ENCODE measurements around the gene DST. TPM values are rescaled to one million over a fixed set of nuclear protein-coding genes. Genes with fewer than 3 reads are reported as not detected.

DST gene
- polyA plus RNA-seq, 3 donors: 1.1 to 7.4 (median 3.2) TPM

- no peaks in the 10 kb centered on the region for H3K4me1 ChIP-seq (ENCODE audit: control insufficient read depth in 1 of 2, insufficient read depth in 2 of 2, low read length in 2 of 2)
- H3K27me3 ChIP-seq (ENCODE audit: control insufficient read depth in 2 of 2, insufficient read depth in 2 of 2, low read length in 2 of 2): no peaks in the 10 kb centered on the region
- H3K27ac ChIP-seq (ENCODE audit: low read depth in 1 of 2, low read length in 2 of 2): no peak overlapping the region
- no peak overlapping the region for H3K9ac ChIP-seq (ENCODE audit: insufficient read depth, low read length, poor library complexity, severe bottlenecking)
- no peak overlapping the region for H2AFZ ChIP-seq (ENCODE audit: insufficient read depth, low read depth, low read length, poor library complexity, severe bottlenecking)
- no peaks in the 10 kb centered on the region for H4K20me1 ChIP-seq (ENCODE audit: insufficient read depth, low read length)
- no peak overlapping the region for H3K4me2 ChIP-seq (replicated peaks; ENCODE audit: extremely low read depth, low read length, poor library complexity, severe bottlenecking)
- no peaks in the 10 kb centered on the region for H3K9me3 Mint-ChIP-seq
- WGBS (ENCODE audit: insufficient coverage): no CpG with 5 or more reads among the region's 1 CpG
- H3K36me3 ChIP-seq (replicated peaks in 1 of 2; ENCODE audit: control insufficient read depth in 1 of 2, insufficient read depth in 2 of 2, low read length in 2 of 2): peaks cover 14 to 51% of the 10 kb centered on the region in 2 donors
- no peak overlapping the region for H3K27ac Mint-ChIP-seq
- H3K27me3 Mint-ChIP-seq (ENCODE audit: low read depth in 3 of 3): no peaks in the 10 kb centered on the region
- no peak overlapping the region for H3K4me3 Mint-ChIP-seq
- no peak overlapping the region for H3K4me3 ChIP-seq (replicated peaks in 1 of 3; ENCODE audit: low read depth in 2 of 3, low read length in 3 of 3)
- H3K4me1 Mint-ChIP-seq: no peaks in the 10 kb centered on the region
- no peak for DNase-seq
- H3K36me3 Mint-ChIP-seq: peaks cover 33 to 38% of the 10 kb centered on the region in 2 donors
- TF ChIP-seq, protein P1, sequence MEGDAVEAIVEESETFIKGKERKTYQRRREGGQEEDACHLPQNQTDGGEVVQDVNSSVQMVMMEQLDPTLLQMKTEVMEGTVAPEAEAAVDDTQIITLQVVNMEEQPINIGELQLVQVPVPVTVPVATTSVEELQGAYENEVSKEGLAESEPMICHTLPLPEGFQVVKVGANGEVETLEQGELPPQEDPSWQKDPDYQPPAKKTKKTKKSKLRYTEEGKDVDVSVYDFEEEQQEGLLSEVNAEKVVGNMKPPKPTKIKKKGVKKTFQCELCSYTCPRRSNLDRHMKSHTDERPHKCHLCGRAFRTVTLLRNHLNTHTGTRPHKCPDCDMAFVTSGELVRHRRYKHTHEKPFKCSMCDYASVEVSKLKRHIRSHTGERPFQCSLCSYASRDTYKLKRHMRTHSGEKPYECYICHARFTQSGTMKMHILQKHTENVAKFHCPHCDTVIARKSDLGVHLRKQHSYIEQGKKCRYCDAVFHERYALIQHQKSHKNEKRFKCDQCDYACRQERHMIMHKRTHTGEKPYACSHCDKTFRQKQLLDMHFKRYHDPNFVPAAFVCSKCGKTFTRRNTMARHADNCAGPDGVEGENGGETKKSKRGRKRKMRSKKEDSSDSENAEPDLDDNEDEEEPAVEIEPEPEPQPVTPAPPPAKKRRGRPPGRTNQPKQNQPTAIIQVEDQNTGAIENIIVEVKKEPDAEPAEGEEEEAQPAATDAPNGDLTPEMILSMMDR (IDR thresholded peaks at IDR 0.05): no peak
- H3K9me3 ChIP-seq (replicated peaks in 1 of 2; ENCODE audit: control insufficient read depth in 1 of 2, insufficient read depth in 1 of 2, low read length in 2 of 2): no peaks in the 10 kb centered on the region
- H3K79me2 ChIP-seq (ENCODE audit: insufficient read depth, low read length): no peaks in the 10 kb centered on the region
- intact Hi-C loops (cut with micrococcal nuclease): no loop called here
Measured at GRCh38 chr6:56526860-56527544, 115.7 kb downstream of the DST start.

GRCh38 chr6:56525974-56526789 is 116.5 kb downstream of the DST start:
- H3K4me1 Mint-ChIP-seq: no peaks in the 10 kb centered on the region
- H3K9me3 Mint-ChIP-seq: no peaks in the 10 kb centered on the region
- Histone ChIP-seq H3K4me1 (ENCODE audit: control insufficient read depth in 1 of 2, insufficient read depth in 2 of 2, low read length in 2 of 2) (no peaks in the 10 kb centered on the region), H3K9me3 (replicated peaks in 1 of 2; ENCODE audit: control insufficient read depth in 1 of 2, insufficient read depth in 1 of 2, low read length in 2 of 2) (no peaks in the 10 kb centered on the region), H3K36me3 (replicated peaks in 1 of 2; ENCODE audit: control insufficient read depth in 1 of 2, insufficient read depth in 2 of 2, low read length in 2 of 2) (peaks cover 10 to 44% of the 10 kb centered on the region in 2 donors), H3K9ac (ENCODE audit: insufficient read depth, low read length, poor library complexity, severe bottlenecking) (no peak overlapping the region), H2AFZ (ENCODE audit: insufficient read depth, low read depth, low read length, poor library complexity, severe bottlenecking) (no peak overlapping the region), H3K4me3 (replicated peaks in 1 of 3; ENCODE audit: low read depth in 2 of 3, low read length in 3 of 3) (no peak overlapping the region), H3K27ac (ENCODE audit: low read depth in 1 of 2, low read length in 2 of 2) (no peak overlapping the region), H4K20me1 (ENCODE audit: insufficient read depth, low read length) (no peaks in the 10 kb centered on the region), H3K4me2 (replicated peaks; ENCODE audit: extremely low read depth, low read length, poor library complexity, severe bottlenecking) (no peak overlapping the region), H3K27me3 (ENCODE audit: control insufficient read depth in 2 of 2, insufficient read depth in 2 of 2, low read length in 2 of 2) (no peaks in the 10 kb centered on the region), H3K79me2 (ENCODE audit: insufficient read depth, low read length) (no peaks in the 10 kb centered on the region)
- DNase-seq: no peak
- TF ChIP-seq, protein P1 (IDR thresholded peaks at IDR 0.05): no peak
- H3K27me3 Mint-ChIP-seq (ENCODE audit: low read depth in 3 of 3): no peaks in the 10 kb centered on the region
- no peak overlapping the region for H3K27ac Mint-ChIP-seq
- H3K4me3 Mint-ChIP-seq: no peak overlapping the region
- peaks cover 30 to 33% of the 10 kb centered on the region in 2 donors for H3K36me3 Mint-ChIP-seq
- 97% methylated on average over 7 of the region's 11 CpGs for WGBS (ENCODE audit: insufficient coverage)
- intact Hi-C loops (cut with micrococcal nuclease): no loop called here

Data from CD14-positive monocyte (primary cell).